HG03064 (cell line): ENCODE data around the gene PNKP.

ENCODE experiments used
- ATAC-seq: cut with Tn5 transposase; IDR thresholded peaks from one replicate; pipeline ENCODE4 v1.9.1; 2021; ENCODE audit warnings: low read depth; ENCODE audit not compliant: unreplicated experiment

PNKP gene

GRCh38 chr19:49847731-49848696, 19.4 kb downstream of the PNKP start:
- no peak for ATAC-seq

GRCh38 chr19:49846408-49846807, 21.0 kb downstream of the PNKP start:
- ATAC-seq, result no peak

- ATAC-seq, result no peak
Observed at GRCh38 chr19:49845414-49845813, 22.0 kb downstream of the PNKP start.

- no peak for ATAC-seq
Observed at GRCh38 chr19:49844138-49845095, 23.0 kb downstream of the PNKP start.

GRCh38 chr19:49843265-49843664, 24.1 kb downstream of the PNKP start:
- no peak for ATAC-seq

- ATAC-seq, result no peak
Observed at GRCh38 chr19:49840736-49841249, 26.6 kb downstream of the PNKP start.

GRCh38 chr19:49840321-49840720, 27.1 kb downstream of the PNKP start:
- ATAC-seq, result no peak

GRCh38 chr19:49839713-49840112, 27.7 kb downstream of the PNKP start:
- ATAC-seq, result no peak

- no peak for ATAC-seq
Observed at GRCh38 chr19:49838885-49839588, 28.3 kb downstream of the PNKP start.

GRCh38 chr19:49837425-49837824, 30.0 kb downstream of the PNKP start:
- no peak for ATAC-seq

- ATAC-seq, result no peak
Observed at GRCh38 chr19:49837009-49837310, 30.4 kb downstream of the PNKP start.

GRCh38 chr19:49836176-49837008, 31.0 kb downstream of the PNKP start:
- no peak for ATAC-seq

GRCh38 chr19:49835562-49835961, 31.8 kb downstream of the PNKP start:
- ATAC-seq, result no peak

GRCh38 chr19:49833599-49833998, 33.8 kb downstream of the PNKP start:
- ATAC-seq, result no peak

GRCh38 chr19:49832556-49832955, 34.8 kb downstream of the PNKP start:
- ATAC-seq, result no peak

- no peak for ATAC-seq
Observed at GRCh38 chr19:49831592-49831991, 35.8 kb downstream of the PNKP start.

GRCh38 chr19:49830766-49831165, 36.6 kb downstream of the PNKP start:
- ATAC-seq, result no peak

- ATAC-seq, result no peak
Observed at GRCh38 chr19:49829721-49830120, 37.7 kb downstream of the PNKP start.

- ATAC-seq, result no peak
Observed at GRCh38 chr19:49829200-49829599, 38.2 kb downstream of the PNKP start.

- no peak for ATAC-seq
Observed at GRCh38 chr19:49827034-49827433, 40.3 kb downstream of the PNKP start.
